KOPT-K1 (cell line): ENCODE measurements around the gene RMRP.

Source experiments
- H3K27ac ChIP-seq: fragments of 200-600 bp; sonication (generic); 2 replicates; pipeline ENCODE4 v1.5.1; 2016; ENCODE audit warnings: antibody characterized with exemption, mild to moderate bottlenecking, low read depth, low read length; ENCODE audit not compliant: poor library complexity, severe bottlenecking
- H3K36me3 ChIP-seq: fragments of 200-600 bp; sonication (generic); 2 replicates; pipeline ENCODE4 v1.5.1; 2017; ENCODE audit warnings: antibody characterized with exemption, mild to moderate bottlenecking, low read length, moderate library complexity; ENCODE audit not compliant: insufficient read depth
- H3K9me3 ChIP-seq: fragments of 200-600 bp; sonication (generic); 2 replicates; pipeline ENCODE4 v1.5.1; 2017; ENCODE audit warnings: antibody characterized with exemption, low read length, mild to moderate bottlenecking; ENCODE audit not compliant: insufficient read depth, poor library complexity, severe bottlenecking

RMRP gene

DNA sequence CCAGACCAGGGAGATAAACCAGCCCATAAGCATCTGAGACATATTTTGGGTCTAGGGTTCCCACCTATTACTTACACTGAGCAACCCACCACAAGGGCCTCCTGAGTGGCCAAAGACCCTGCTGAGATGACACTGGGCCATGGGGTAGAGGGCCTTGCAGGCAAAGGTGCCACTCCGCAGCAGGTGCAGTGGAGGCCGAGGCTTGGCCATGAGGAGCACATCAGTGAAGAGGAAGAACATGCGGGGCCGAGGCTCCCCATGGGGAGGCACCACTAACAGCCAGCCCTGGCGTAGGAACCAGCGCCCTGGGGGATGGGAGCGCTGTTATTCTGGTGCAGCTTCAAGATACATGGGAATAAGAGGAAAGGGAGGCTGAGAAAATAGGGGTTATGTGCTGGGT, 4.6 kb upstream of the RMRP start:
- Histone ChIP-seq H3K9me3 (no peaks in the 10 kb centered on the region), H3K36me3 (peaks cover 11% of the 10 kb centered on the region; the same call in 1 of the 2 replicates), H3K27ac (peak overlapping the region; percentile 53)

DNA sequence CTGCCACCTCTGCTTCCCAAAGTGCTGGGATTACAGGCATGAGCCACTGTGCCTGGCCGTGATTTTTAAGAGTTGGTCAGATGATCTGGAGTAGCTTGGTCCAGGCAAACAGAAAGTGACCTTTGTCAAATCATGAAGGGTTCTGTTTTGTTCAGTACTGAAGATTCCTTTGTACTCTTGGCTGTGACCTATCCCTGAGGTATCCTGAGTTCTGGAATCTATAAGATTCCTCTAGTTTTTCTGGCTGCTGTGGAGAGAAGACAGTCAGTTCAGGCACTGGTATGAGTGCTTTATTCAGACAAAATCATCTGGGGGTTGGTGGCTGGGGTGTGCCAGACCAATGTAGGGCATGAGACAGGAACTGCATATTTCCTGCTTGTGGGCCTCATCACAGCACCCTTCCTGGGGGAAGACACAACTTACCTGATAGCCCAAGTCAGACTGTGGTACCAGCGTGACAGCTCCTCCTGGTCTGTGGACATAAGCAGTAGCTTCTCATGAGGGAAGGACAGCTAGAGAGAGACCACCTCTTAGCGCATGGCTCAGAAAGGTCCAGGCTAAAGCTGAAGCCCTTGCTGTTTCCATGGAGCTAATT, 4.0 kb upstream of the RMRP start:
- peaks cover 11% of the 10 kb centered on the region; the same call in 1 of the 2 replicates for H3K36me3 ChIP-seq
- H3K9me3 ChIP-seq, result no peaks in the 10 kb centered on the region
- H3K27ac ChIP-seq, result peak overlapping the region; percentile 53

DNA sequence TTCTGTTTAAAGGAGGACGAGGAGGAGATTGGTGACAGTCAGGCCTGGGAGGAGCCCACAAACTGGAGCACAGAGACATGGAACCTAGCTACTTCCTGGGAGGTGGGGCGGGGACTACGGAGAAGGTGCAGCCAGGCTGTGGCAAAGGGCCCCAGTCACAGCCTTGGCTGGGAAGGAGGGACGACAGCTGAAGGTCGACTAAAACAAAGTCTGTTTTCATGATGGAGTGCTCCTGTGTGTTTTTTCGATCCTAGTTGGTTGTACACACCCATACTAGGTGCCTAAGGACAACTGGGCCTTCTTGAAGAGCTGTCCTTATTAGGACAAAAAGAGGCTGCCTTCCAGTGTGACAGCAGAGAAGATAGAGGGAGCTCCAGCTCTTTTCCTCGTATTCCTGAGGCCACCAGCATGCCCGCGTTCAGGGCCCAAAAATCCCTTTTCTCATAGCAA, 3.2 kb upstream of the RMRP start:
- H3K9me3 ChIP-seq, result no peaks in the 10 kb centered on the region
- H3K27ac ChIP-seq, result no peak overlapping the region
- peaks cover 11% of the 10 kb centered on the region; the same call in 1 of the 2 replicates for H3K36me3 ChIP-seq

DNA sequence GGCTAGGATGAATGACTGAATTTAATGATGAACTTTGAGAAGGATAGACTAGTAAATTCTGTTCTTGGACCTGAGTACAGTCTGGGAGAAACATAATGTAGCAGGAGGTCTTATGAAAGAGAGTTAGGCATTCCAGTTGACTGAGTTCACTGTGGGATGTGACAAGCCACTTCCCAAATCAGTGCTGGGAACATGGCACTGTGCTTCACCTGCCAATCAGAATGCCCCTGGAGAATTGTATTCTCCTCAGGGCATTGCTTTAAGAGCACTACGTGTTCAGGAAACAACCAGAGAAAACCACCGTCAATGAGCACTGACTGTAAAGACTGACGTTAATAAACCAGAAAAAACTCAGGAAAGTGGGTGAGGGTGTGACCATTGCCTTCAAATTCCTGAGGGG, 1.5 kb upstream of the RMRP start:
- Histone ChIP-seq H3K9me3 (no peaks in the 10 kb centered on the region), H3K27ac (no peak overlapping the region), H3K36me3 (peaks cover 11% of the 10 kb centered on the region; the same call in 1 of the 2 replicates)

DNA sequence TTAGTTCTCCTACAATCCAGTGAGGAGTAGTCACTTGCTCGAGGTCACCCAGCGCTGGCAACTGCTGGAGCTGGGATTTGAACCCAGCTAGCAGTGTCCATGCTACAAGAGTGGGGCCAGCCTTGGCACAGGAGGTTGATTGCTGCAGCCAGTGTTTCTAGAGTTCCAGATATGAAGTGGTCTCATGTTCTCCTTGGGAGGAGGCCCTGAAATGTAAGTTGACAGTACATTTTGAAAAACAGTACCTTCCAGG, 1.1 kb upstream of the RMRP start:
- Histone ChIP-seq H3K36me3 (peaks cover 11% of the 10 kb centered on the region; the same call in 1 of the 2 replicates), H3K9me3 (no peaks in the 10 kb centered on the region), H3K27ac (peak overlapping the region; percentile 69)

DNA sequence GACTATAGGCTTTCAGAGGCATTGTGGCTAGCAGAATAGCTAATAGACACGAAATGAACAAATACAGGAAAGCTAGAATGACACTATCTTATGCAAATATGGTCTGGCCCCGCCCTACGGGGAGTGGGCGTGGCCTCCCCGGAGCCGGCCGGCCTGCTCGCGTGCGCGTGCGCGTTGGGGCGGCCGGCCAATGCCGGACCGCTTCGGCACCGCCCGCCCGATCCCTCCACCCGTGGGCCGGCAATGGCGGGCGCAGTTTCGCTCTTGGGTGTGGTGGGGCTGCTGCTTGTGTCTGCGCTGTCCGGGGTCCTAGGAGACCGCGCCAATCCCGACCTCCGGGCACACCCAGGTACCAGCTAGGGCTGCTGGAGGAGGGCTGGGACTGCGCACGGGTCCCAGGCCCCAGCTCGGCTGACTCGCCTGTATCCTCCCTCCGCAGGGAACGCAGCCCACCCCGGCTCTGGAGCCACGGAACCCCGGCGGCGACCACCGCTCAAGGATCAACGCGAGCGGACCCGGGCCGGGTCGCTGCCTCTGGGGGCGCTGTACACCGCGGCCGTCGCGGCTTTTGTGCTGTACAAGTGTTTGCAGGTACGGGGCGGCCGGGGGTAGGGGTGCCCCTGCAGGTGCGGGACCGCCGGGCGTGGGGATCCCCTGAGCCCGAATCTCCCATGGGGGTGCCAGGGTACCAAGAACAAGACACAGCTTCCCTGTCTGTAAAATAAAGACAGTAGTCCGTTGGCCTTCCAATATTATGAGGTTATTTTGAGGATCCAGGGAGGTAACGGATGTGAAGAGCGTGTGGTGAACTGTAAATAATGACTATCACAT, 533 bp upstream of the RMRP start, which contains the start of gene CCDC107:
Gene CCDC107, plus strand, starts transcription at position 156 of the 831 bp plus-strand sequence. Its CDS starts 88 bp downstream, at position 244.
- Histone ChIP-seq H3K27ac (peak within 1 kb of the TSS; percentile 69), H3K36me3 (peaks cover 11% of the 10 kb centered on the region; the same call in 1 of the 2 replicates), H3K9me3 (no peaks in the 10 kb centered on the region)

DNA sequence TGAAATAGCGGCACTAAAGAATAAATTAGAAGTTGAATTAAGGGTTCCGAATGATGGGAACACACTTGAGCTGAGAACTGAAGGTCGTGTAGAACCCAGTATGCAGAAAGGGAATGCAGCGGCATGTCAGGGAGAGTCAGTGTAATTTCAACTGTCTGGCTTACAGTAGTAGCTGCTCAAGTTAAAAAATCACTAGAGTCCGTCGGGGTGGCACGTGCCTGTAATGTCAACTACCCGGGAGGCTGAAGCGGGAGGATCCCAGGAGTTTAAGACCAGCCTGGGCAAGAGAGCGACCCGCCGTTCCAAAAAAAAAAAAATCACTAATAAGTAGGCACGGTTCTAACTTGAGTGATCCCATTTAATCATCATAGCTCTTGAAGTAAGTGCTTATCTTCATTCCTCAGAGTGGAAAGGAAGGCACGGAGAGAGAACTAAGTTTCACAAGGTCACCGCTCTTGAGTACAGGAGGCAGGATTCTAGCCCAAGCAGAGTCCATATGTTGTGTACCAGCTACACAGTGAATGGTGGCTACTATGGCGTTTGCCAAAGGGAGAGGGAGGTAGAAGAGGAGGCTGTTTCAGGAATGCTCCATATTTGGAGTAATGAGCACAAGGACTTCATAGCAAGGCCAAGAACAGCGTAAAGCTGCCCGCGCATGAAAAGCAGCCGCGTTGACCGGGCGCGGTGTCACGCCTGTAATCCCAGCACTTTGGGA, 831 bp downstream of the RMRP start:
- peaks cover 11% of the 10 kb centered on the region; the same call in 1 of the 2 replicates for H3K36me3 ChIP-seq
- no peak overlapping the region for H3K27ac ChIP-seq
- no peaks in the 10 kb centered on the region for H3K9me3 ChIP-seq

DNA sequence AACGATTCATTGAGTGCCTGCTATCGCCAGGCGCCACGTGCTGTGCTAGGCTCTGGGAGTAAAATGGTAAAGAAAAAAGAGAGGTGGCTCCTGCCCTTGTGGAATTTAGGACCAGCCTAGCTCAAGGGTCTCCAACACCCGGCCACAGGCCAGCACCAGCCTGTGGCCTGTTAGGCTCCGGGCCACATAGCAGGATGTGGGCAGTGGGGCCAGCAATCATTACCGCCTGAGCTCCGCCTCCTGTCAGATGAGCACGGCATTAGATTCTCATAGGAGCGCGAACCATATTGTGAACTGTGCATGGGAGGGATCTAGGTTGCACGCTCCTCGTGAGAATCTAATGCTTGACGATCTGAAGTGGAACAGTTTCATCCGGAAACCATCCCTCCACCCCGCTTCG, 1.5 kb downstream of the RMRP start:
- Histone ChIP-seq H3K36me3 (peaks cover 11% of the 10 kb centered on the region; the same call in 1 of the 2 replicates), H3K27ac (no peak overlapping the region), H3K9me3 (no peaks in the 10 kb centered on the region)

DNA sequence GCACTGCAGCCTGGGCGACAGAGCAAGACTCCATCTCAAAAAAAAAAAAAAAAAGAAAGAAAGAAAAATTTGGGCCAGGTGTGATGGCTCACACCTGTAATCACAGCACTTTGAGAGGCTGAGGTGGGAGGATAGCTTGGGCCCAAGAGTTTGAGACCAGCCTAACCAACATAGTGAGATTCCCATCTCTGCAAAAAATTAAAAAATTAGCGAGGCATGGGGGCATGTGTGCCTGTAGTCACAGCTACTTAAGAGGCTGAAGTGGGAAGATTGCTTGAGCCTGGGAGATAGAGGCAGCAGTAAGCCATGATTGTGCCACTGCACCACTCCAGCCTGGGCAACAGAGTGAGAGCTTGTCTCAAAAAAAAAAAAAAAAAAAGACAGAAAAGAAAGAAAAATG, 4.2 kb downstream of the RMRP start:
- no peak overlapping the region for H3K27ac ChIP-seq
- H3K36me3 ChIP-seq, result no peaks in the 10 kb centered on the region

DNA sequence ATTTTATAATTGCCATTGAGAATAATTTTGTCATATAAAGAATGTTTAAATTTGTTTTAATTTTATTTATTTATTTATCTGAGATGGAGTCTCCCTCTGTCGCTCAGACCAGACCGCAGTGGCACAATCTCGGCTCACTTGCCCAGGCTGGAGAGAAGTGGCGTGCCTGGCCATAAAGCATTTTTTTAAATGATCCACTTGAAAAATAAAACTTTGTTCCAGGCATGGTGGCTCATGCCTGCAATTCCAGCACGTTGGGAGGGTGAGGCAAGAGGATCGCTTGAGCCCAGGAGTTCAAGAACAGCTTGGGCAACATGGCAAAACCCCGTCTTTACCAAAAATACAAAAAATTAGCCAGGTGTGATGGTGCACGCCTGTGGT, 5.0 kb downstream of the RMRP start:
- no peaks in the 10 kb centered on the region for H3K36me3 ChIP-seq
- H3K9me3 ChIP-seq, result no peaks in the 10 kb centered on the region
- no peak overlapping the region for H3K27ac ChIP-seq

More for the DNA sequence above, 4.2 kb downstream of the RMRP start:
- H3K9me3 ChIP-seq, result no peaks in the 10 kb centered on the region

DNA sequence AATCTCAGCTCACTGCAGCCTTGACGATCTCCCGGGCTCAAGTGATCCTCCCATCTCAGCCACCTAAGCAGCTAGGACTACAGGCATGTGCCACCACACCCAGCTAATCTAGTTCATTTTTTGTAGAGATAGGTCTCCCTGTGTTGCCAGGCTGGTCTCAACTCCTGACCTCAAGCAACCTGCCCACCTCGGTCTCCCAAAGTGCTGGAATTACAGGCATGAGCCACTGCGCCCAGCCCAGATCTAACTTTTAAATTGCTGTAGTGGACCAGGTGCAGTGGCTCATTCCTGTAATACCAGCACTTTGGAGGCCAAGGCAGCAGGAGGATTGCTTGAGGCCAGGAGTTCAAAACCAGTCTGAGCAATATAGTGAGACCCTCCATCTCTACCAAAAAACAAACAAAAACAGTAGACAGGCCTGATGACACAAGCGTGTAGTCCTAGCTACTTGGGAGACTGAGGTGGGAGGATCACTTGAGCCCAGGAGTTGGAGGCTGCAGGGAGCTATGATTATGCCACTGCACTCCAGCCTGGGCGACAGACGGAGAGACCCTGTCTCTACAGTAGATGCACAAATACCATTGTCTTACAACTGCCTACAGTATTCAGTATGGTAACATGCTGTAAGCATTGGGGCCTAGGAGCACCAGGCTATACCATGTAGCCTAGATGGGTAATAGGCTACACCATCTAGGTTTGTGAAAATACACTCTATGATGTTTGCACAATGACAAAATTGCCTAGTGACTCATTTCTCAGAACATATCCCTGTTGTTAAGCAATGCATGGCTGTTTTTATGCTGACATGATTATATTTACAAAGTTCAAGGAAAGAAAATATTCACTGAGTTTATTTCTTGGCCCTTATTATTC, 5.6 kb downstream of the RMRP start:
- H3K27ac ChIP-seq, result no peak overlapping the region

DNA sequence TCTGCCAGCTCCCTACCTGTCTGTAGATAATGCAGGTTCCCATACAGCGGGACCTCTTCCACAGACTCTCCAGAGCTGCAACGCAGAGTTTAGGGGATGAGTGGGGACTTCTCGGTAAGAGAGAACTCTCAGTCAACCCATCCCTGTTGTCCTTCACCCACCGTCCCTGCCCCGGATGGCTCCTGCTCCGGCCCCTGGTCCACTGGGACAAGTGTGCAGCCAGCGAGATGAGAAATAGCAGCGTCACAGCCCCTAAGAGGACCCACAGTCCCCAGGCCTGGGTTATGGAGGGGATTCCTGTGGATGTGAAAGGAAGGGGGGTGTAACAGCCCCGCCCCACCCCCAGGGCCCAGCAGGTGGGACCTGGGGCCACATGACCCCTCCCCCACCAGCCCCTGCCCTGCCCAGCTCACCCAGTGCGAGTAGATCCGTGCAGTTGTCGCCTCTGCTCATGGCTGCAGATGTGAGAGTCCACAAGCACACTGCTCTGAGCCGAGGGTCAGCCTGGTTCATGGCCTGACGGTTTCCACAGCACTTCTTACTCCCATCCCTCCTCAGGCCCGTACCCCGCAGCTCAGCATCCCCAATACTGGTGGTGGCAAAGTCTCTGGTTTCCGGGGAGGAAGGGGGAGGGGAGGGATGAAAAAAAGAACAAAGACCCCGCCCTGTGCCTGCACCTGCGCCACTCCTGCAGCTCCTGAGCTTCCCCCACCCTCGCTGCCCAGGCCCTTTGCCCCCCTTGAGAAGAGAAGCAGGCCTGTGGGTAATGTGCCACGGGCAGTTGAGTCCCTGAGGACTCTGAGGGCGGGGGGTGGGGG, 7.3 kb downstream of the RMRP start, which contains the start of gene SIT1:
Gene SIT1, minus strand, starts transcription at position 591 of the 818 bp plus-strand sequence. Its CDS starts 78 bp downstream, at position 513.
- H3K9me3 ChIP-seq, result no peaks in the 10 kb centered on the region
- no peaks in the 10 kb centered on the region for H3K36me3 ChIP-seq
- peak within 1 kb of the TSS; percentile 66 for H3K27ac ChIP-seq

More for the DNA sequence above, 5.6 kb downstream of the RMRP start:
- H3K9me3 ChIP-seq, result no peaks in the 10 kb centered on the region
- no peaks in the 10 kb centered on the region for H3K36me3 ChIP-seq

DNA sequence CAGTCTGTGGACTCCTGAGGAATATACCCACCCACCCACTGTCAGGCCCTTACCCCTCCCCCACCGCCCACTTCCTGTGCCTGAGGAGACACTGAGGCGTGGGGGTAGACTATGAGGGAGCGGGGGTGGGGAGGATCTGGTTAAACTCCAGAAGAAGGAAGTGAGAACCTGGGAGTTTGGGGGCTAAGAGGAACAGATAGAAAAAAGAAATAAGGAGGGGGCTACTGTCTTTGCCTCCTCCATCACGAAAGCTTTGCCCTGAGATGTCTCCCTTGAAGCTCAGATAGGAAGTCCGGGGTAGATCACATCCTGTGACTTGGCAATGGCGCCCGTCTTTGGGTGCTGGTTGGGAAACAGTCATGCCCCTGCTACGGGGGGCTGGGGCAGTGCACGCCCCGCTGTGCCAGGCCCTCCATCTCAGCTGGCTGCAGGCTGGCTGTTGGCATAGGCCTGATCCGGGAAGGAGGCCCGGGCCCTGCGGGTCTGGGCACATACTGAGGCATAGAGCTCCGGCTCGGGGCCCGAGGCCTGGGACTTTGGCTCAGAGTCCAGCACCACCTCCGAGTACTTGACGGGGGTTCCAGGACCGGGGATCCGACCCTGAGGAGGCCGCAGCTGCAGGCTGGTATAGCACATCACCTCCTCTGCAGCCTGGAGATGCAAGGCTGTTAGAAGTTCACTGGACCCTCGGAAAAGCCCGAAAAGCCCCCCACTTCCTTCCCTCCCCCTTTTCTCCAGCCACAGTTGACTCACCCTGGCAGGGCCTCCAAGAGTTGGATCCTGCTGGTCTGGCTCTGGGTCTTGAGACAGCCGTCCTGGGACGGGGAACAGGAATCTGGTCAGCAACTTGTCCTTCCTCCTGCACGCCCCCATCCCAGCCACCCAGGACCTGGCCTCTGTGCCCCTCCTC, 8.1 kb downstream of the RMRP start:
- peak overlapping the region; percentile 66 for H3K27ac ChIP-seq

More for the DNA sequence above, 8.1 kb downstream of the RMRP start:
- no peaks in the 10 kb centered on the region for H3K36me3 ChIP-seq
- no peaks in the 10 kb centered on the region for H3K9me3 ChIP-seq
